Nephron progenitor cell (in vitro differentiated cells): Measurements from ENCODE around the gene CEP128.
A peak's percentile ranks its signal among the peaks of the same experiment; 100 is the strongest.
"Not testable (repeated sequence)": the region's sequence is repeated elsewhere in the genome, so short reads cannot be mapped to it uniquely, and the experiment has no call there.

Source experiments
- DNase-seq: peaks from one replicate; pipeline ENCODE4 v3.0.0; 2021
- H3K27ac Mint-ChIP-seq: 2 replicates; pipeline ENCODE4 v1.8.0; 2021; ENCODE audit warnings: mild to moderate bottlenecking, moderate library complexity, mixed read lengths
- H3K27me3 Mint-ChIP-seq: 2 replicates; pipeline ENCODE4 v1.8.0; 2021; ENCODE audit warnings: mild to moderate bottlenecking, low read depth, mixed read lengths; ENCODE audit not compliant: poor library complexity
- H3K36me3 Mint-ChIP-seq: 2 replicates; pipeline ENCODE4 v1.8.0; 2021; ENCODE audit warnings: low read depth, mixed read lengths
- H3K4me1 Mint-ChIP-seq: 2 replicates; pipeline ENCODE4 v1.8.0; 2021; ENCODE audit warnings: mixed read lengths
- H3K4me3 Mint-ChIP-seq: 2 replicates; pipeline ENCODE4 v1.8.0; 2021; ENCODE audit warnings: mild to moderate bottlenecking, moderate library complexity, mixed read lengths
- H3K9me3 Mint-ChIP-seq: 2 replicates; pipeline ENCODE4 v1.8.0; 2021; ENCODE audit warnings: mild to moderate bottlenecking, moderate library complexity, mixed read lengths
- TF ChIP-seq, protein P1 (sequence below): fragments of 200-600 bp; sonication (generic); IDR thresholded peaks from 2 replicates; pipeline ENCODE4 v1.5.0; 2021; ENCODE audit warnings: antibody characterized with exemption

CEP128 gene

GRCh38 chr14:80956922-80957321 lies 15.4 kb upstream of the CEP128 start:
- peaks cover 52% of the 10 kb centered on the region for H3K27me3 Mint-ChIP-seq

DNA sequence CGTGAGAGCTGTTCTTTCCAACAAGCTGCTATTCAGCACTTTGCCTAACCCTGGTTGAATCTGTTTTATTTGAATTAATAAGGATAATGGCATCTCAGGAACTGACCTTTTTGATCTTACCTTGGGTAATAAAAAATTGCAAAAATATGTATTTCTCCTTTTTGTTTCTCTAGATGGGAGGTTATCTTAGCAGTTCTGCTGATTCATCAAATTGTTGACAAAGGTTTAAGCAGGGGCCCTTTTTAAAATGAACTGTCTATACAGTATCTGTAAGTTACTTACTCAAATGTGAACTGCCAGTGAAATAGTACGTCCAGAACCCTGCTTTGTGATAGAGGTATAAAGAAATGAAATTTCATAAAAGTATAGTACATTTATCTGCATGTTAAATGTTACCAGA lies 14.6 kb upstream of the CEP128 start:
- H3K27me3 Mint-ChIP-seq: peaks cover 57% of the 10 kb centered on the region
- TF ChIP-seq, protein P1, sequence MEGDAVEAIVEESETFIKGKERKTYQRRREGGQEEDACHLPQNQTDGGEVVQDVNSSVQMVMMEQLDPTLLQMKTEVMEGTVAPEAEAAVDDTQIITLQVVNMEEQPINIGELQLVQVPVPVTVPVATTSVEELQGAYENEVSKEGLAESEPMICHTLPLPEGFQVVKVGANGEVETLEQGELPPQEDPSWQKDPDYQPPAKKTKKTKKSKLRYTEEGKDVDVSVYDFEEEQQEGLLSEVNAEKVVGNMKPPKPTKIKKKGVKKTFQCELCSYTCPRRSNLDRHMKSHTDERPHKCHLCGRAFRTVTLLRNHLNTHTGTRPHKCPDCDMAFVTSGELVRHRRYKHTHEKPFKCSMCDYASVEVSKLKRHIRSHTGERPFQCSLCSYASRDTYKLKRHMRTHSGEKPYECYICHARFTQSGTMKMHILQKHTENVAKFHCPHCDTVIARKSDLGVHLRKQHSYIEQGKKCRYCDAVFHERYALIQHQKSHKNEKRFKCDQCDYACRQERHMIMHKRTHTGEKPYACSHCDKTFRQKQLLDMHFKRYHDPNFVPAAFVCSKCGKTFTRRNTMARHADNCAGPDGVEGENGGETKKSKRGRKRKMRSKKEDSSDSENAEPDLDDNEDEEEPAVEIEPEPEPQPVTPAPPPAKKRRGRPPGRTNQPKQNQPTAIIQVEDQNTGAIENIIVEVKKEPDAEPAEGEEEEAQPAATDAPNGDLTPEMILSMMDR: no peak
- H3K4me1 Mint-ChIP-seq: peaks cover 10% of the 10 kb centered on the region
- H3K27ac Mint-ChIP-seq: no peak overlapping the region
- no peaks in the 10 kb centered on the region for H3K9me3 Mint-ChIP-seq
- H3K4me3 Mint-ChIP-seq: peak overlapping the region; percentile 91
- no peaks in the 10 kb centered on the region for H3K36me3 Mint-ChIP-seq
- no peak for DNase-seq

More at GRCh38 chr14:80956922-80957321, 15.4 kb upstream of the CEP128 start:
- no peak overlapping the region for H3K4me3 Mint-ChIP-seq
- no peaks in the 10 kb centered on the region for H3K9me3 Mint-ChIP-seq
- peaks cover 10% of the 10 kb centered on the region for H3K4me1 Mint-ChIP-seq
- no peak for DNase-seq
- TF ChIP-seq, protein P1: no peak
- no peak overlapping the region for H3K27ac Mint-ChIP-seq
- no peaks in the 10 kb centered on the region for H3K36me3 Mint-ChIP-seq

- H3K9me3 Mint-ChIP-seq: no peaks in the 10 kb centered on the region
- H3K27me3 Mint-ChIP-seq: peaks cover 62% of the 10 kb centered on the region
- H3K36me3 Mint-ChIP-seq: no peaks in the 10 kb centered on the region
- peak; percentile 28 for DNase-seq
- H3K4me1 Mint-ChIP-seq: peaks cover 10% of the 10 kb centered on the region
- peak within 1 kb of the TSS; percentile 15 for H3K27ac Mint-ChIP-seq
- H3K4me3 Mint-ChIP-seq: peak within 1 kb of the TSS; percentile 91
- TF ChIP-seq, protein P1: no peak
These were observed 13.9 kb upstream of the CEP128 start, which contains the start of gene TSHR for GRCh38 chr14:80955416-80955941. TSHR (plus strand) TSS chr14:80955621; CDS start chr14:80955681, 60 bp downstream.

- TF ChIP-seq, protein P1: peak; percentile 77
- Mint-ChIP-seq H3K9me3 (no peaks in the 10 kb centered on the region), H3K4me1 (peaks cover 10% of the 10 kb centered on the region), H3K4me3 (peak overlapping the region; percentile 91), H3K27ac (peak overlapping the region; percentile 15), H3K27me3 (peaks cover 62% of the 10 kb centered on the region), H3K36me3 (no peaks in the 10 kb centered on the region)
- DNase-seq: peak; percentile 86
These were observed 13.3 kb upstream of the CEP128 start for GRCh38 chr14:80954687-80955299.

- H3K36me3 Mint-ChIP-seq, H3K4me3 Mint-ChIP-seq, H3K27ac Mint-ChIP-seq, H3K9me3 Mint-ChIP-seq, DNase-seq: not testable (repeated sequence)
- Mint-ChIP-seq H3K27me3 (peaks cover 50% of the 10 kb centered on the region), H3K4me1 (peaks cover 10% of the 10 kb centered on the region)
These were observed 11.7 kb upstream of the CEP128 start for GRCh38 chr14:80953211-80953610.

DNA sequence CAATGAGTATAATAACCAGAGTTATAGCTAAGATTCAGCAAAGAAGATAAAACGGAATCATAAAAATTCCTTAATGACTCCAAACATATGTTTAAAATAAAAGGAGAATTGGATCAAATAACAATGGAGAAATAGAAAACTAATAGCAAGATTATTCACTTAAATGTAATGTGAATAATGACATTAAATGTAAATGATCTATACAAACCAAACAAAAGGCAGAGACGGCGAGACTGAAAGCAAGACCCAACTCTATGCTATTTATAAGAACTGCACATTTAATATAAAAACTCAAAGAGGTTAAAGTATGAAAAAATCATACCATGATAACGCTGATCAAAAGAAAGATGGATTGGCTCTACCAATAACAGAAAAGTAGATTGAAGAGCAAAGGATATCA lies 10.0 kb upstream of the CEP128 start:
- no peaks in the 10 kb centered on the region for H3K9me3 Mint-ChIP-seq
- DNase-seq: no peak
- peaks cover 41% of the 10 kb centered on the region for H3K27me3 Mint-ChIP-seq
- H3K4me3 Mint-ChIP-seq: no peak overlapping the region
- H3K27ac Mint-ChIP-seq: no peak overlapping the region
- no peaks in the 10 kb centered on the region for H3K36me3 Mint-ChIP-seq
- H3K4me1 Mint-ChIP-seq: peaks cover 5% of the 10 kb centered on the region
- TF ChIP-seq, protein P1: no peak
